K562 (cell line): Measurements from ENCODE around the gene TNFAIP8L1. TPM values are rescaled to one million over a fixed set of nuclear protein-coding genes. Genes with fewer than 3 reads are reported as not detected.

Experiments
- CTCFL ChIP-seq: IDR thresholded peaks from 2 replicates; pipeline ENCODE4 v1.6.1; 2011; ENCODE audit warnings: borderline replicate concordance, low read depth, mild to moderate bottlenecking, moderate library complexity, low read length; ENCODE audit not compliant: insufficient read depth, poor library complexity, severe bottlenecking
- EWSR1 ChIP-seq: fragments of 450-650 bp; IDR thresholded peaks from 2 replicates; pipeline ENCODE4 v1.6.1; 2018; ENCODE audit warnings: borderline replicate concordance, mild to moderate bottlenecking, low read depth, moderate library complexity; ENCODE audit not compliant: partially characterized antibody
- GABPB1 ChIP-seq: sonication (generic); formaldehyde crosslinking; IDR thresholded peaks from 2 replicates; pipeline ENCODE4 v1.8.0; 2022; ENCODE audit warnings: mild to moderate bottlenecking, missing genetic modification reagents
- HINFP ChIP-seq: fragments of 450-650 bp; conservative IDR thresholded peaks from 2 replicates; pipeline ENCODE4 v1.6.1; 2016; ENCODE audit warnings: missing genetic modification characterization, low read depth, mild to moderate bottlenecking, control low read depth, missing compliant biosample characterization
- HMGN3 ChIP-seq: IDR thresholded peaks from 2 replicates; pipeline ENCODE4 v1.6.1; 2011; ENCODE audit warnings: borderline replicate concordance, low read depth, mild to moderate bottlenecking, mixed read lengths, low read length; ENCODE audit not compliant: insufficient read length; ENCODE audit errors: extremely low read depth
- MXD1 ChIP-seq: fragments of 250-450 bp; sonication (Bioruptor Pico); IDR thresholded peaks from 2 replicates; pipeline ENCODE4 v1.8.0; 2021; ENCODE audit warnings: borderline replicate concordance, mild to moderate bottlenecking, moderate library complexity; ENCODE audit not compliant: poor library complexity, severe bottlenecking
- PCBP2 ChIP-seq: fragments of 200-400 bp; formaldehyde crosslinking; IDR thresholded peaks from 2 replicates; pipeline ENCODE4 v1.6.1; 2018; ENCODE audit warnings: low read length, low read depth, mild to moderate bottlenecking, moderate library complexity; ENCODE audit not compliant: poor library complexity, severe bottlenecking
- RB1 ChIP-seq: fragments of 450-650 bp; IDR thresholded peaks from 2 replicates; pipeline ENCODE4 v1.6.1; 2017; ENCODE audit warnings: low read depth, mild to moderate bottlenecking
- ZBTB33 ChIP-seq: sonication (generic); formaldehyde crosslinking; IDR thresholded peaks from 2 replicates; pipeline ENCODE4 v1.8.1; 2023; ENCODE audit warnings: mild to moderate bottlenecking, missing genetic modification reagents
- ZMIZ1 ChIP-seq, 2 experiments: fragments of 150-350 bp in 1 of 2; IDR thresholded peaks; 2 replicates each; pipeline ENCODE4 v1.6.1; 2012 to 2016; ENCODE audit warnings: low read depth in 2 of 2, low read length in 2 of 2, mild to moderate bottlenecking in 1 of 2, moderate library complexity in 1 of 2
- ZNF395 ChIP-seq: fragments of 200-800 bp; sonication (Bioruptor generic); IDR thresholded peaks from 2 replicates; pipeline ENCODE4 v1.6.1; 2017; ENCODE audit warnings: missing genetic modification characterization, missing compliant biosample characterization
- polyA plus RNA-seq, 8 experiments: library from polyadenylated mRNA; depleted of rRNA in 4 of 8; stranded (reverse) in 5 of 8; unstranded in 3 of 8; fragments of >200 nt; fragmentation: Nextera tagmentation in 2 of 8; fragmentation: Illumina TruSeq in 1 of 8; extraction: Ambion mirVana in 2 of 8; extraction: Trizol in 1 of 8; gene quantifications; 2 replicates each; pipeline versions ENCODE4 v1.2.1 to v1.2.3, GENCODE V29; 2011 to 2014; ENCODE audit warnings: inconsistent platforms in 1 of 8, missing spikeins in 1 of 8
- total RNA-seq, 7 experiments: library from RNA; depleted of rRNA in 6 of 7; stranded (reverse); fragments of >200 nt in 6 of 7; fragmentation: Illumina TruSeq in 2 of 7; extraction: Trizol in 2 of 7; gene quantifications; 2 replicates each; pipeline versions ENCODE4 v1.2.1 to v1.2.3, GENCODE V29; 2011 to 2021; ENCODE audit warnings: low replicate concordance in 1 of 7

Gene TNFAIP8L1
- total and polyA plus RNA-seq, 9 of the 15 experiments (the other 6 are each of a cell fraction or from before 2014, with no cell fraction given): 0.69 to 9.3 (median 4.9) TPM

- TF ChIP-seq GABPB1 (CRISPR knock-in tag): 0 out of 2 replicates have a peak, but pooled peaks have one; percentile 38
- no peak for TF ChIP-seq HINFP
- peak; percentile 86 for TF ChIP-seq RB1
- peak; percentile 60; the same call in 1 of the 2 replicates for TF ChIP-seq ZBTB33 (CRISPR knock-in tag)
- no peak for TF ChIP-seq ZMIZ1 (IDR thresholded peaks at IDR 0.05; ENCODE audit: low read depth in 2 of 2, low read length in 2 of 2)
- TF ChIP-seq PCBP2: no peak
- peak; percentile 53 for TF ChIP-seq CTCFL
- no peak for TF ChIP-seq ZNF395 (CRISPR knock-in tag)
- no peak for TF ChIP-seq EWSR1
- no peak for TF ChIP-seq MXD1 (CRISPR knock-in tag)
- TF ChIP-seq HMGN3: peak; percentile 53
These were observed 3.1 kb upstream of the TNFAIP8L1 start (continued) for GRCh38 chr19:4636151-4636717.
